Colonic mucosa (tissue), 4 donors: ENCODE measurements around the gene VWDE. TPM values are rescaled to one million over a fixed set of nuclear protein-coding genes. Genes with fewer than 3 reads are reported as not detected.
A peak's percentile ranks its signal among the peaks of the same experiment; 100 is the strongest.
"Not testable (repeated sequence)": the region's sequence is repeated elsewhere in the genome, so short reads cannot be mapped to it uniquely, and the experiment has no call there.

Source experiments
- DNase-seq: peaks from one replicate; pipeline ENCODE4 v3.0.0-alpha.2; 2020
- H3K27ac ChIP-seq: fragments of 200-600 bp; one replicate; pipeline ENCODE4 v1.8.0; 2021
- H3K27me3 ChIP-seq: fragments of 200-600 bp; one replicate; pipeline ENCODE4 v1.8.0; 2021
- H3K36me3 ChIP-seq: fragments of 200-600 bp; one replicate; pipeline ENCODE4 v1.8.0; 2021
- H3K4me1 ChIP-seq: fragments of 200-600 bp; one replicate; pipeline ENCODE4 v1.8.0; 2021; ENCODE audit warnings: mild to moderate bottlenecking
- H3K4me3 ChIP-seq: fragments of 200-600 bp; one replicate; pipeline ENCODE4 v1.8.0; 2021
- H3K9ac ChIP-seq, 2 donors: one replicate each; pipeline ENCODE4 v1.7.0; 2013; ENCODE audit warnings: control low read depth in 2 of 2, low read depth in 2 of 2, low read length in 2 of 2
- H3K9me3 ChIP-seq: fragments of 200-600 bp; one replicate; pipeline ENCODE4 v1.8.0; 2021
- intact Hi-C: fragments of 100-400 bp; cut with DNase I; formaldehyde crosslinking; loops from one replicate; pipeline ENCODE4 v1.14.1; 2022
- total RNA-seq, 2 donors: library from RNA; stranded (reverse); fragmentation: NEBNext Ultra II Directional in 1 of 2; extraction: Animal tissue kit (Norgen Biotek cat#: 25700) in 1 of 2; gene quantifications; one replicate each; pipeline ENCODE4 v1.2.1, GENCODE V29; 2021
- TF ChIP-seq, protein P1 (sequence below): fragments of 200-600 bp; IDR thresholded peaks from one replicate; pipeline ENCODE4 v1.8.0; 2022; ENCODE audit warnings: antibody characterized with exemption, mild to moderate bottlenecking
- donor health status: healthy.
- donor health status: DM: no; HTN: no; CAD: no.
- donor health status: DM: no; HTN: no; CAD: no.

VWDE gene
- total RNA-seq, 2 donors from 2014 or later = 0.59 to 1.2 TPM

DNA sequence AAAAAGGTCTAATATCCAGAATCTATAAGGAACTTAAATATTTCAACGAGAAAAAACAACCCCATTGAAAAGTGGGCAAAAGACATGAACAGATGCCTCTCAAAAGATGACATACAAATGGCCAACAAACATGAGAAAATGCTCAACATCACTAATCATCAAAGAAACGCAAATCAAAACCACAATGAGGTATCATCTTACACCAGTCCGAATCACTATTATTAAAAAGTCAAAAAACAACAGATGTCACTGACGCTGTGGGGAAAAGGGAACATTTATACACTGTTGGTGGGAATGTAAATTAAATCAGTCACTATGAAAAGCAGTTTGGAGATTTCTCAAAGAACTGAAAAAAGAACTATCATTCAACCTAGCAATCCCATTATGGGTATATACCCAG lies 6.0 kb downstream of the VWDE start:
- Histone ChIP-seq H3K27ac (no peak overlapping the region), H3K4me1 (no peaks in the 10 kb centered on the region), H3K36me3 (no peaks in the 10 kb centered on the region), H3K9ac (no peak overlapping the region), H3K27me3 (no peaks in the 10 kb centered on the region), H3K9me3 (no peaks in the 10 kb centered on the region), H3K4me3 (no peak overlapping the region)
- TF ChIP-seq, protein P1, sequence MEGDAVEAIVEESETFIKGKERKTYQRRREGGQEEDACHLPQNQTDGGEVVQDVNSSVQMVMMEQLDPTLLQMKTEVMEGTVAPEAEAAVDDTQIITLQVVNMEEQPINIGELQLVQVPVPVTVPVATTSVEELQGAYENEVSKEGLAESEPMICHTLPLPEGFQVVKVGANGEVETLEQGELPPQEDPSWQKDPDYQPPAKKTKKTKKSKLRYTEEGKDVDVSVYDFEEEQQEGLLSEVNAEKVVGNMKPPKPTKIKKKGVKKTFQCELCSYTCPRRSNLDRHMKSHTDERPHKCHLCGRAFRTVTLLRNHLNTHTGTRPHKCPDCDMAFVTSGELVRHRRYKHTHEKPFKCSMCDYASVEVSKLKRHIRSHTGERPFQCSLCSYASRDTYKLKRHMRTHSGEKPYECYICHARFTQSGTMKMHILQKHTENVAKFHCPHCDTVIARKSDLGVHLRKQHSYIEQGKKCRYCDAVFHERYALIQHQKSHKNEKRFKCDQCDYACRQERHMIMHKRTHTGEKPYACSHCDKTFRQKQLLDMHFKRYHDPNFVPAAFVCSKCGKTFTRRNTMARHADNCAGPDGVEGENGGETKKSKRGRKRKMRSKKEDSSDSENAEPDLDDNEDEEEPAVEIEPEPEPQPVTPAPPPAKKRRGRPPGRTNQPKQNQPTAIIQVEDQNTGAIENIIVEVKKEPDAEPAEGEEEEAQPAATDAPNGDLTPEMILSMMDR = no peak
- DNase-seq = no peak
- intact Hi-C loops = no loop called here

DNA sequence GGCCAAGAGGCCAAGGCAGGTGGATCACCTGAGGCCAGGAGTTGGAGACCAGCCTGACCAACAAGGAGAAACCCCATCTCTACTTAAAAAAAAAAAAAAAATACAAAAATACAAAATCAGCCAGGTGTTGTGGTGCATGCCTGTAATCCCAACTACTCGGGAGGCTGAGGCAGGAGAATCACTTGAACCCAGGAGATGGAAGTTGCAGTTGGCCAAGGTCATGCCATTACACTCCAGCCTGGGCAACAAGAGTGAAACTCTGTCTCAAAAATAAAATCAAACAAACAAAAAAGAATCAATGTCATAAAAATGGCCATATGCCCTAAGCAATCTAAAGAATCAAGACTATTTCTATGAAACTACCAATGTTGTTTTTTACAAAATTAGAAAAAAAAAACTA lies 7.0 kb downstream of the VWDE start:
- H3K4me3 ChIP-seq, H3K9ac ChIP-seq, H3K9me3 ChIP-seq, H3K27ac ChIP-seq, DNase-seq, H3K36me3 ChIP-seq, intact Hi-C loops, H3K27me3 ChIP-seq, H3K4me1 ChIP-seq: not testable (repeated sequence)

DNA sequence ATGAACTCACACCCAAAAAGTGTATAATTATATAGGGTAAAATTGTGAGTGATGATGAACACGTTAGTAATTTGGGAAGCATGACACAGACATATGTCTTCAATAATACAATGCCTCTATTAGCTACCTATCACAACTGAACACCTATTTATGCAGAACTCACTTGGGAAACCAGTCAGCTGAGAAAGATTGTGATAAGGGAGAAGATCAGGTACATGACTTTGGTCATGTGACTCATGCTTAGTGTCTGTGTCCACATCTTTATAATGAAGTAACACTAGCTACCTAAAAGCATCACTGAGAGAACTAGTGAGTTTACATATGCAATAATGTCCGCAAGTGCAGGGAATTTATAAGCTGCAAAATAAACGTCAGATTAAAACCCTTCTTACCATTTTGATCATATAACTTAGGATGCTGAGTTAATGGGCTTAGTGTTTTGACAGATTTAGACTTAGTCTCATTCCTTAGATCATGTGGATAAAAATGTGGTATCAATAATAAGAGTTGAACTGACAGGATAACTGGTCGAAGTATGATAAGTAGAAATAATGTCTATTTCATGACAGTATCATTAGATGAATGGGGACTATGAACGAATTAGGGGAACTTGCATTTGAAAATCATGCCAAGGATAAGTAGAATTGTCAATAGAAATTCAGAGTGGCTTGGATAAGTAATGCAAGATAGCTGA lies 11.6 kb downstream of the VWDE start:
- DNase-seq = no peak
- Histone ChIP-seq H3K27me3 (no peaks in the 10 kb centered on the region), H3K9ac (no peak overlapping the region), H3K4me1 (no peaks in the 10 kb centered on the region), H3K9me3 (no peaks in the 10 kb centered on the region), H3K4me3 (no peak overlapping the region), H3K27ac (no peak overlapping the region), H3K36me3 (no peaks in the 10 kb centered on the region)
- intact Hi-C loops = loop anchor here (5.0 kb wide), 1 partner anchor 95 kb away; no protein-coding TSS in a partner anchor
- TF ChIP-seq, protein P1 = no peak

GRCh38 chr7:12389089-12389700 lies 14.5 kb downstream of the VWDE start:
- Histone ChIP-seq H3K36me3 (no peaks in the 10 kb centered on the region), H3K4me3 (no peak overlapping the region), H3K4me1 (no peaks in the 10 kb centered on the region), H3K27me3 (no peaks in the 10 kb centered on the region), H3K27ac (no peak overlapping the region), H3K9me3 (no peaks in the 10 kb centered on the region), H3K9ac (no peak overlapping the region)
- intact Hi-C loops = no loop called here
- TF ChIP-seq, protein P1 = peak; percentile 68
- DNase-seq = peak; percentile 27

DNA sequence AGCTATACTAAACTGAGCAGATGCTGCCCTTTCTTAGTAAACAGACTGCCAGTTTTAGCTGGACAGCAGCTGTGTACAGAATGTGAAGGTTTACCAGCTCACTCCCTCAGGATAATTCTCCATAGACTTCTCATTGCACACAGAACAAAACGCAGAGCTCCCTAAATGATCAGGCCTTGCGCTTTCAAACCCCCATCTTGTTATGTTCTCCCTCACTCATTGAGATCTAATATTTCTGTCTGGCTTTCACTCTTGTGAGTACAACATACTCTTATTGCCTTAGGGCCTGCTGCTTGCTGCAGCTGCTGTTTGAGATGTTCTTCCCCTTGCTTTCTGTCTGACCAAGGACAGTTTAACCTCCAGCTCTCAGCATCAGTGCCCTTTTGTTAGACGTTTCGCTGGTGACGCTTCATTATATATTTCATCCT lies 17.3 kb downstream of the VWDE start:
- Histone ChIP-seq H3K4me1 (no peaks in the 10 kb centered on the region), H3K36me3 (no peaks in the 10 kb centered on the region), H3K27me3 (no peaks in the 10 kb centered on the region), H3K27ac (no peak overlapping the region), H3K4me3 (no peak overlapping the region), H3K9ac (no peak overlapping the region), H3K9me3 (no peaks in the 10 kb centered on the region)
- intact Hi-C loops = no loop called here
- TF ChIP-seq, protein P1 = no peak
- no peak for DNase-seq

DNA sequence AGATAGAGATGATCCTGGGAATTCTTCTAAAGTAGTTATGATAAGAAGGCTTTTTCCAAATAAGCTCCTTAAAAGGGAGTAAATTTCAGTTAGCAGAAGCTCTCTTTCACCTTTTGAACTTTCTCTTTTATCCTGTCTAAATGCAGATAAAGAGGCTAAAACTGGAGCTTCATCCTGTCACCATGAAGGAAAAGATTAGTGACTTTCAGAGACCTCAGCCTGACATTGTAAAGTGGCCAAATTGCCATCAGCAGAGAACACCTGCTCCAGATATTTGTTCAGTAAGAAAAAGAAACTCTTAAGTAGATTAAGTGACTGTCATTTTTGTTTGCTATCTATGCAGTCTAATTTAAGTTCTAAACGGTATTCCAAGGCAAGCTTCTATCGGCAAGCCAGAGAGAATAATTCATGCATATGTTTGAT lies 18.3 kb downstream of the VWDE start:
- Histone ChIP-seq H3K4me3 (no peak overlapping the region), H3K36me3 (no peaks in the 10 kb centered on the region), H3K27me3 (no peaks in the 10 kb centered on the region), H3K9me3 (no peaks in the 10 kb centered on the region), H3K4me1 (no peaks in the 10 kb centered on the region), H3K27ac (no peak overlapping the region), H3K9ac (no peak overlapping the region)
- TF ChIP-seq, protein P1 = no peak
- DNase-seq = no peak
- intact Hi-C loops = no loop called here
